ENCODE measurements around the gene RCCD1.

GRCh38 chr15:90911906-90912769 is 42.5 kb upstream of the RCCD1 start:
- TF ChIP-seq CTCF (IDR thresholded peaks at IDR 0.05), result no peak
- no peak for TF ChIP-seq POLR2A (IDR thresholded peaks at IDR 0.05)
- no peak for TF ChIP-seq POLR2AphosphoS5 (IDR thresholded peaks at IDR 0.05)

Measured in prostate gland (tissue), 2 donors.